ENCODE data around the gene NDUFS8. TPM values are rescaled to one million over a fixed set of nuclear protein-coding genes. Genes with fewer than 3 reads are reported as not detected.

The NDUFS8 gene
- total RNA-seq, 1 experiment from 2014 or later = 221 TPM

- Mint-ChIP-seq H3K27ac (no peak overlapping the region), H3K27me3 (ENCODE audit: low read depth) (no peaks in the 10 kb centered on the region), H3K9me3 (no peaks in the 10 kb centered on the region), H3K4me3 (no peak overlapping the region), H3K36me3 (no peaks in the 10 kb centered on the region), H3K4me1 (peaks cover 8% of the 10 kb centered on the region)
- DNase-seq (ENCODE audit: low spot score) (no peak), ATAC-seq (no peak)
- POLR2A ChIA-PET = no interaction called here
- CTCF ChIA-PET = interaction anchor here (0.6 kb wide), 1 partner anchor 73 kb away, joined by 3 read pairs; no protein-coding TSS in a partner anchor
- 0 out of 2 replicates have a peak, but pooled peaks have one; percentile 26 for TF ChIP-seq GTF2I (CRISPR knock-in tag; conservative IDR thresholded peaks at IDR 0.05)
- TF ChIP-seq ZNF423 (CRISPR knock-in tag; IDR thresholded peaks at IDR 0.05) = no peak
Measured at GRCh38 chr11:68016161-68016903, 14.1 kb upstream of the NDUFS8 start.

- Mint-ChIP-seq H3K36me3 (no peaks in the 10 kb centered on the region), H3K27me3 (ENCODE audit: low read depth) (no peaks in the 10 kb centered on the region), H3K27ac (no peak overlapping the region), H3K4me3 (no peak overlapping the region), H3K4me1 (peaks cover 8% of the 10 kb centered on the region), H3K9me3 (no peaks in the 10 kb centered on the region)
- no peak for DNase-seq (ENCODE audit: low spot score)
- ATAC-seq = no peak
- POLR2A ChIA-PET = no interaction called here
- TF ChIP-seq ZNF671 (CRISPR knock-in tag; IDR thresholded peaks at IDR 0.05) (no peak), SMAD3 (CRISPR knock-in tag; IDR thresholded peaks at IDR 0.05; ENCODE audit: borderline replicate concordance) (no peak), TEAD1 (CRISPR knock-in tag; IDR thresholded peaks at IDR 0.05) (no peak), ZNF416 (CRISPR knock-in tag; IDR thresholded peaks at IDR 0.05) (no peak), ARID4B (CRISPR knock-in tag; IDR thresholded peaks at IDR 0.05; ENCODE audit: borderline replicate concordance) (no peak), ZNF425 (CRISPR knock-in tag; conservative IDR thresholded peaks at IDR 0.05) (no peak), ZNF138 (CRISPR knock-in tag; conservative IDR thresholded peaks at IDR 0.05) (no peak), FOXP4 (CRISPR knock-in tag; IDR thresholded peaks at IDR 0.05) (no peak), CBFB (CRISPR knock-in tag; IDR thresholded peaks at IDR 0.05; ENCODE audit: low read depth) (no peak), SOX15 (CRISPR knock-in tag; IDR thresholded peaks at IDR 0.05) (no peak), NR3C1 (CRISPR knock-in tag; conservative IDR thresholded peaks at IDR 0.05; ENCODE audit: low read depth) (no peak), ETV6 (CRISPR knock-in tag; IDR thresholded peaks at IDR 0.05) (no peak), MXD4 (CRISPR knock-in tag; IDR thresholded peaks at IDR 0.05; ENCODE audit: borderline replicate concordance) (no peak), GABPB1 (CRISPR knock-in tag; IDR thresholded peaks at IDR 0.05) (no peak)
- CTCF ChIA-PET = interaction anchor here (0.6 kb wide), 1 partner anchor 73 kb away, joined by 3 read pairs; no protein-coding TSS in a partner anchor
Measured at GRCh38 chr11:68016904-68017817, 13.3 kb upstream of the NDUFS8 start.

Measured in WTC11 (cell line).